Uterus (tissue), 4 donors: ENCODE results near the gene RFX2. TPM values are rescaled to one million over a fixed set of nuclear protein-coding genes. Genes with fewer than 3 reads are reported as not detected.

Experiments used
- DNase-seq, 2 donors: peaks; one replicate each; pipeline ENCODE4 v3.0.0-alpha.2; 2019 to 2020
- H3K27ac ChIP-seq, 2 donors: fragments of 200-600 bp; sonication (generic); 1 replicate in 1 of 2; 2 replicates in 1 of 2; pipeline ENCODE4 v1.5.1; 2016 to 2018
- H3K27me3 ChIP-seq, 2 donors: fragments of 200-600 bp; sonication (generic); one replicate each; pipeline ENCODE4 v1.5.1; 2018 to 2019; ENCODE audit warnings: control low read depth in 1 of 2
- H3K36me3 ChIP-seq, 2 donors: fragments of 200-600 bp; sonication (generic); one replicate each; pipeline ENCODE4 v1.5.1; 2019; ENCODE audit warnings: control low read depth in 1 of 2
- H3K4me1 ChIP-seq, 2 donors: fragments of 200-600 bp; sonication (generic); one replicate each; pipeline ENCODE4 v1.5.1; 2018 to 2019; ENCODE audit warnings: control low read depth in 1 of 2
- H3K4me3 ChIP-seq, 2 donors: fragments of 200-600 bp; sonication (generic); 1 replicate in 1 of 2; 2 replicates in 1 of 2; pipeline ENCODE4 v1.5.1; 2018 to 2019; ENCODE audit warnings: mild to moderate bottlenecking in 1 of 2
- H3K9me3 ChIP-seq, 2 donors: fragments of 200-600 bp; sonication (generic); one replicate each; pipeline ENCODE4 v1.5.1; 2019; ENCODE audit warnings: control low read depth in 1 of 2
- POLR2A ChIP-seq, 2 donors: fragments of 450-650 bp; IDR thresholded peaks; one replicate each; pipeline ENCODE4 v1.6.1; 2016; ENCODE audit warnings: antibody characterized with exemption in 2 of 2, mild to moderate bottlenecking in 1 of 2, moderate library complexity in 1 of 2
- intact Hi-C: fragments of 100-400 bp; cut with DNase I; formaldehyde crosslinking; loops from one replicate; pipeline ENCODE4 v1.15.1; 2023; ENCODE audit warnings: low total_unique reads
- total RNA-seq, 4 donors: library from RNA; depleted of rRNA in 3 of 4; stranded (reverse); fragments of >200 nt in 3 of 4; gene quantifications; one replicate each; pipeline versions ENCODE4 v1.1.0 to v1.2.4, GENCODE V29; 2014 to 2023
- TF ChIP-seq, protein P1 (sequence below), 4 experiments: fragments of 200-600 bp in 2 of 4; fragments of 450-650 bp in 2 of 4; sonication (generic) in 2 of 4; IDR thresholded peaks; one replicate each; pipeline ENCODE4 v1.5.1; 2016 to 2019; ENCODE audit warnings: antibody characterized with exemption in 4 of 4, mild to moderate bottlenecking in 2 of 4, moderate library complexity in 1 of 4
- donor health status: DM: yes; HTN: yes; CAD: no.

Gene RFX2
- total RNA-seq, 4 donors from 2014 or later = 10.5 to 77.9 (median 22.8) TPM

DNA sequence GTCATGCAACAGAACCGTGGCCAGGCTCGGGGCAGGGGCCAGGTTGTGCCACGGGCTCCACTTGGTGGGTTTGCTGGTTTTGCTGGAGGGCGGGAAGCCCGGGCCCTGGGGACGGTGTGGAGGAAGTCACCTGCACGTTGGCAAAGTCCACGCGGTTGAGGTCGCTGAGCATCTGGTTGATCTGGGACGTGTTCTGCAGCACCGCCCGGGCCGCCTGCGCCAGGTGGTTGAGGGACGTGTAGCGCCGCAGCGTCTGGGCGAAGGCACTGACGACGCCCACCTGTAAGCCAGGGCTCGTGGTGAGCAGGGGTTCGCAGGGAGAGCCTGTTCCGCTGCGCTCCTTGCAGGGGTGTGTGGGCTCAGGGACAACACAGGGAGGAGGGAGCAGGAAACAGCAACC lies 107.7 kb downstream of the RFX2 start:
- Histone ChIP-seq H3K9me3 (no peaks in the 10 kb centered on the region), H3K27ac (no peak overlapping the region), H3K4me1 (no peaks in the 10 kb centered on the region), H3K27me3 (no peaks in the 10 kb centered on the region), H3K4me3 (no peak overlapping the region), H3K36me3 (no peaks in the 10 kb centered on the region)
- DNase-seq = no peak
- TF ChIP-seq, protein P1, sequence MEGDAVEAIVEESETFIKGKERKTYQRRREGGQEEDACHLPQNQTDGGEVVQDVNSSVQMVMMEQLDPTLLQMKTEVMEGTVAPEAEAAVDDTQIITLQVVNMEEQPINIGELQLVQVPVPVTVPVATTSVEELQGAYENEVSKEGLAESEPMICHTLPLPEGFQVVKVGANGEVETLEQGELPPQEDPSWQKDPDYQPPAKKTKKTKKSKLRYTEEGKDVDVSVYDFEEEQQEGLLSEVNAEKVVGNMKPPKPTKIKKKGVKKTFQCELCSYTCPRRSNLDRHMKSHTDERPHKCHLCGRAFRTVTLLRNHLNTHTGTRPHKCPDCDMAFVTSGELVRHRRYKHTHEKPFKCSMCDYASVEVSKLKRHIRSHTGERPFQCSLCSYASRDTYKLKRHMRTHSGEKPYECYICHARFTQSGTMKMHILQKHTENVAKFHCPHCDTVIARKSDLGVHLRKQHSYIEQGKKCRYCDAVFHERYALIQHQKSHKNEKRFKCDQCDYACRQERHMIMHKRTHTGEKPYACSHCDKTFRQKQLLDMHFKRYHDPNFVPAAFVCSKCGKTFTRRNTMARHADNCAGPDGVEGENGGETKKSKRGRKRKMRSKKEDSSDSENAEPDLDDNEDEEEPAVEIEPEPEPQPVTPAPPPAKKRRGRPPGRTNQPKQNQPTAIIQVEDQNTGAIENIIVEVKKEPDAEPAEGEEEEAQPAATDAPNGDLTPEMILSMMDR (IDR thresholded peaks at IDR 0.05) = no peak
- TF ChIP-seq POLR2A (IDR thresholded peaks at IDR 0.05) = no peak
- intact Hi-C loops = no loop called here

- Histone ChIP-seq H3K27me3 (no peaks in the 10 kb centered on the region), H3K36me3 (no peaks in the 10 kb centered on the region), H3K4me1 (no peaks in the 10 kb centered on the region), H3K9me3 (no peaks in the 10 kb centered on the region), H3K4me3 (no peak overlapping the region), H3K27ac (no peak overlapping the region)
- no peak for DNase-seq
- TF ChIP-seq, protein P1 (IDR thresholded peaks at IDR 0.05) = no peak
- no peak for TF ChIP-seq POLR2A (IDR thresholded peaks at IDR 0.05)
- intact Hi-C loops = no loop called here
These were observed 110.0 kb downstream of the RFX2 start for GRCh38 chr19:6000228-6000847.

DNA sequence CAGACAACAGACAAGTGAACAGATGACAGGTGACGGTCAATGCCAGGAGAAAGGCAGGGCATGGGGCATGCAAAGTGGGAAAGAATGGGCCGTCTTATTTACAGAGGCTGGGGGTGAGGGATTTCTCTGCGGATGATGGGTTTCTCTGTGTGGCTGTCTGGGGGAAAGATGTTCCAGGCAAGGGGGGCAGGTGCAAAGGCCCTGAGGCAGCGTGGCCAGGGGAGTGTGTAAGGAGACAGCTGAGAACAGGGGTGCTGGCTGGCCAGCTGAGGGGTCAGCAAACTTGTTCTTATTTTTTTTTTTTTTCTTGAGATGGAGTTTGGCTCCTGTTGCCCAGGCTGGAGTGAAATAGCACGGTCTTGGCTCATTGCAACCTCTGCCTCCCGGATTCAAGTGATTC lies 110.6 kb downstream of the RFX2 start:
- no peaks in the 10 kb centered on the region for H3K36me3 ChIP-seq
- no peaks in the 10 kb centered on the region for H3K9me3 ChIP-seq
- no peak for DNase-seq
- H3K4me1 ChIP-seq = no peaks in the 10 kb centered on the region
- H3K27me3 ChIP-seq = no peaks in the 10 kb centered on the region
- no peak overlapping the region for H3K4me3 ChIP-seq
- intact Hi-C loops = no loop called here
- TF ChIP-seq, protein P1 (IDR thresholded peaks at IDR 0.05) = no peak
- no peak for TF ChIP-seq POLR2A (IDR thresholded peaks at IDR 0.05)
- H3K27ac ChIP-seq = no peak overlapping the region

- no peak for DNase-seq
- H3K27me3 ChIP-seq = no peaks in the 10 kb centered on the region
- intact Hi-C loops = no loop called here
- H3K4me3 ChIP-seq = no peak overlapping the region
- H3K27ac ChIP-seq = no peak overlapping the region
- TF ChIP-seq POLR2A (IDR thresholded peaks at IDR 0.05) = no peak
- TF ChIP-seq, protein P1 (IDR thresholded peaks at IDR 0.05) = no peak
- H3K36me3 ChIP-seq = no peaks in the 10 kb centered on the region
- H3K9me3 ChIP-seq = no peaks in the 10 kb centered on the region
- H3K4me1 ChIP-seq = no peaks in the 10 kb centered on the region
These were observed 112.9 kb downstream of the RFX2 start for GRCh38 chr19:5997371-5997770.

DNA sequence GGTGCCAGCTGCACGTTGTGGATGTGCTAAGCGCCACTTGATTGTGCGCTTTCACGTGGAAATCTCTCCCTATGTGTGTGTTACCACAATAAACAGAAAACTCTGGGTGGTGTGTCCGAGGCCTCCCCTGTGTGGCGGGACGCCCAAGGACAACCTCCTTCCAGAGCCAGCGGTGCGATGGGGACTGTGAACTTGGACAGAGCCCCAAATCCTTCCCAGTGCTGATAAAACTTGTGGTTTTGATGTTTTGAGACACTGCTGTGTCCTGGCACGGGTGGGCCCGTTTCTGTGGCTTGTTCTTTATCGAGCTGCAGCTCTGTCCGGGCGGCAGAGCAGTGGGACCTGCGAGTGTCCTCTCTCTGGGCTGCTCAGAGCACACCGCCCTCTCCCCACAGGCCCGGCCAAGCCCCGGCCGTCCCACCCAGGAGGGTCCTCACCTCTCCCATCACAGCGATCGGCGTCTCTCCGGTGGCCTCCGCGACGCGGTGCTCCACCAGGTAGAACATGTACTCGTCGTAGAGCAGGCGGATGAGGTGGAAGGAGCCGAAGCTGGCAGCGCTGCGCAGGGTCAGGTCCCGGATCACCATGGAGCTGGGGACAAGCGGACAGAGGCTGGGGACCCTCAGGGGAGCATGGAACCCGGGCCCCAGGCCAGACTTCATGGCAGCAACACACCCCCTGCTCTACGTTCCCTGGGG lies 113.5 kb downstream of the RFX2 start:
- H3K36me3 ChIP-seq = no peaks in the 10 kb centered on the region
- H3K27me3 ChIP-seq = no peaks in the 10 kb centered on the region
- TF ChIP-seq POLR2A (IDR thresholded peaks at IDR 0.05) = no peak
- TF ChIP-seq, protein P1 (IDR thresholded peaks at IDR 0.05) = no peak
- DNase-seq = no peak
- no peaks in the 10 kb centered on the region for H3K9me3 ChIP-seq
- intact Hi-C loops = no loop called here
- no peak overlapping the region for H3K27ac ChIP-seq
- H3K4me3 ChIP-seq = no peak overlapping the region
- H3K4me1 ChIP-seq = no peaks in the 10 kb centered on the region
